ENCODE results near the gene ALDOC. TPM values are rescaled to one million over a fixed set of nuclear protein-coding genes. Genes with fewer than 3 reads are reported as not detected.

ALDOC gene
- polyA plus RNA-seq, 3 donors from 2014 or later, result 50.9 to 80.1 (median 53.2) TPM

DNA sequence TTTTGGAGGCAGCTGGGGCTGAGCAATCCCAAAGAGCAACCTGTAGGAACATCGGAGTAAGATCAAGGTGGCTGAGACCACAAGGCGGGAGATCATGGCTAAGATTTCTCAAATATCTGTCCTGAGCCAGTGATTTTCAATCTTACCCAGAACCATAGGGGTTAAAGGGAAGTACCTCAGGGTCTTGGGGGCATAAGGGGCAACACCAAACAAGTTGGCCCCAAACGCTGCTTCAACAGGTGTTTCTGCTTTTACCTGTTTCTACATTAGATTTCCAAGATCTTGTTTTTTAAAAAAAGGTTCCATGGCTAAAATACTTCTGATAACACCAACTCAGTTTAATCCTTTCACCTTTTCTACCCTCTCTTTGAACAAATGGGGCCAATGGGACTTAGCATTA lies 21.7 kb downstream of the ALDOC start:
- no peak for DNase-seq
- peaks cover 0 to 5% (median 0%) of the 10 kb centered on the region in 3 donors for H3K27me3 Mint-ChIP-seq (ENCODE audit: low read depth in 3 of 3)
- H3K4me3 Mint-ChIP-seq, result no peak overlapping the region
- H3K9me3 Mint-ChIP-seq, result no peaks in the 10 kb centered on the region
- no peak overlapping the region for H3K27ac Mint-ChIP-seq
- peaks cover 24 to 50% (median 35%) of the 10 kb centered on the region in 3 donors for H3K36me3 Mint-ChIP-seq
- H3K4me1 Mint-ChIP-seq, result peaks cover 29 to 31% of the 10 kb centered on the region in 2 donors

DNA sequence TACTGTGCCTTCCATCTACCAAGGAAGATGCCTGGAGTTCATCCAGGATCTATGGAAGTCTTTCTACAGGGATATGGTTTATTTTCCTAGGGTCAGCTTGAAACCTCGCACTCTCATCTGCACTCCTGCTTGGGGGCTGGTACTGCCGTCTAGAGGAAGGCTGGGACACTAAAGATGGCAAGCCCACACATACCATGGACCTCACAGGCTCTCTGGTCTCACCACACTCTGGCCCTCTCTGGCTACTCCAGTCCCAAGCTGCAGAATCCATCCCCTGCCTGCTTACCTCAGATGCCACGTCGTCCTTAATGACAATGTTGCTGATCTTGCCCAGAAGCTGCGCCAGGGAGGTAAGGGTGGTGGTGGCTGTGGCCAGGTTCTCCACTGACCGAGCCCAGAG lies 22.1 kb downstream of the ALDOC start:
- H3K4me3 Mint-ChIP-seq, result peak overlapping the region in 1 of 5 donors; percentile 51
- peaks cover 34 to 36% of the 10 kb centered on the region in 2 donors for H3K4me1 Mint-ChIP-seq
- no peak overlapping the region for H3K27ac Mint-ChIP-seq
- H3K27me3 Mint-ChIP-seq (ENCODE audit: low read depth in 3 of 3), result peaks cover 0 to 5% (median 0%) of the 10 kb centered on the region in 3 donors
- no peaks in the 10 kb centered on the region for H3K9me3 Mint-ChIP-seq
- no peak for DNase-seq
- H3K36me3 Mint-ChIP-seq, result peaks cover 24 to 45% (median 30%) of the 10 kb centered on the region in 3 donors

DNA sequence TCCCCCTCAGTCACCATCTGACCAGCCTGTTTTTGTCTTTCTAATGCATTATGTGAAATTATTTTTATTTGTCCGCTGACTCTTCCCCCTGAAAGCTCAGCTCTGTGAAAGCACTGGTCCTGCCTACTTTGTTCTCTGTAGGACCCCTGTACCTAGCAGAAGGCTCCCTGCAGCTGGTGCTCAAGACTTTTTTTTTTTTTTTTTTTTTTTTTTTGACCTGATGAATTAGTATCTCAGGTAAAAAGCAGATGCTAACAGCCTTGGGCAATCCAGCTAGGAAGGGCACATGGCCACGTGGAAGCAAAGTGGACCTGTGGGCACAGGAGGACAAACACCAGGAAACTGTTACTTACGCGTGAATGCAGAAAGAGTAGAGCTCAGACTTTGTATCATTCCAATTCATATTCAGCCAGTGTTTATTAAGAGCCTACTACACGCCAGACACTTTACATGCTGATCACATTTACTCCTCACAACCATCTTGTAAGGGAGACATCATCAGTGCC lies 23.6 kb downstream of the ALDOC start:
- Mint-ChIP-seq H3K36me3 (peaks cover 18 to 37% (median 24%) of the 10 kb centered on the region in 3 donors), H3K4me3 (peak overlapping the region; percentile 83 to 91 (median 90)), H3K27me3 (ENCODE audit: low read depth in 3 of 3) (peaks cover 0 to 3% (median 0%) of the 10 kb centered on the region in 3 donors), H3K4me1 (peaks cover 48 to 50% of the 10 kb centered on the region in 2 donors), H3K9me3 (no peaks in the 10 kb centered on the region), H3K27ac (peak overlapping the region; percentile 72 to 92 (median 80))
- DNase-seq, result no peak

DNA sequence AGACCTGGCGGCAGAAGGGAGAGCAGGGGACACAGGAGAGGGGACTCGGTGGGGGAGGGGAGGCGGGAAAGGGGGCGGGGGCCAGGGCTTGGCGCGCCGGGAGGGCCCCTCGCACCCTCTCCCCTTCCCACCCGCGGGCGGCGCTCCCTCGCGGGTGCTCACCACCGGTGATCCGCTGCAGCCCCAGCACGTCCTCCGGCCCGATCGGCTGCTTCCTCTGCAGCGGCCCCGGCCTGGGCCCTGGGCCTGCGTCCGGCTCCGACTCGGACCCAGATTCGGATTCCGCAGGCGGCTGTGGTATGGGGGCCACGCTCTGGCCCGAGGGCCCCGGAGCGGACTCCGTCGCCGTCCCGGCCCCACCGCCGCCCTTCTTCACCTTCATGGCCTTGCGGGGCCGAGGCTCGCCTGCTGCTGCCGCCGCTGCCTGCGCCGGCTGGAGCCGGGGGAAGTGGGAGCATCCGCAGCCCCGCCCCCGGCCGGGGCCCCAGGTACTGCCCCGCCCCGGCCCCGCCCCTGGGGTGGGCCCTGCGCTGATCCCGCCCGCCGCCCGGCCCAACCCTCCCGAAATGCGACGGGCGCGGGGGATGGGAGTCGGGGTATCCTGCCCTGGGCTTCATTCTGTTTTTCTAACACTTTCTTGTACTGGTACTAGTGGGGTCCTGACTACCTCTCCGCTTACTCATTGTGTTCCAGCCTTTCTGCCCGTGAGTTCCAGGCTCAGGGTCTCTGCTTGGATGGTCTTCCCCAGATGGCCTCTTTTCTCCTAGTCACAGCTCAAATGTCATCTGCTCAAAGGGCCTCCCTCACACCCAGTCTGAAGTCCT lies 24.3 kb downstream of the ALDOC start, which contains the start of gene UNC119:
Gene UNC119 (minus strand): TSS at position 449 of the 824 bp plus-strand sequence. CDS start 67 bp downstream, at position 382.
- peak; percentile 71 to 77 (median 77) for DNase-seq
- Mint-ChIP-seq H3K27ac (peak within 1 kb of the TSS; percentile 82 to 92 (median 88)), H3K9me3 (no peaks in the 10 kb centered on the region), H3K4me1 (peaks cover 55 to 57% of the 10 kb centered on the region in 2 donors), H3K27me3 (ENCODE audit: low read depth in 3 of 3) (peaks cover 0 to 3% (median 0%) of the 10 kb centered on the region in 3 donors), H3K4me3 (peak within 1 kb of the TSS; percentile 83 to 91 (median 90)), H3K36me3 (peaks cover 13 to 31% (median 20%) of the 10 kb centered on the region in 3 donors)

DNA sequence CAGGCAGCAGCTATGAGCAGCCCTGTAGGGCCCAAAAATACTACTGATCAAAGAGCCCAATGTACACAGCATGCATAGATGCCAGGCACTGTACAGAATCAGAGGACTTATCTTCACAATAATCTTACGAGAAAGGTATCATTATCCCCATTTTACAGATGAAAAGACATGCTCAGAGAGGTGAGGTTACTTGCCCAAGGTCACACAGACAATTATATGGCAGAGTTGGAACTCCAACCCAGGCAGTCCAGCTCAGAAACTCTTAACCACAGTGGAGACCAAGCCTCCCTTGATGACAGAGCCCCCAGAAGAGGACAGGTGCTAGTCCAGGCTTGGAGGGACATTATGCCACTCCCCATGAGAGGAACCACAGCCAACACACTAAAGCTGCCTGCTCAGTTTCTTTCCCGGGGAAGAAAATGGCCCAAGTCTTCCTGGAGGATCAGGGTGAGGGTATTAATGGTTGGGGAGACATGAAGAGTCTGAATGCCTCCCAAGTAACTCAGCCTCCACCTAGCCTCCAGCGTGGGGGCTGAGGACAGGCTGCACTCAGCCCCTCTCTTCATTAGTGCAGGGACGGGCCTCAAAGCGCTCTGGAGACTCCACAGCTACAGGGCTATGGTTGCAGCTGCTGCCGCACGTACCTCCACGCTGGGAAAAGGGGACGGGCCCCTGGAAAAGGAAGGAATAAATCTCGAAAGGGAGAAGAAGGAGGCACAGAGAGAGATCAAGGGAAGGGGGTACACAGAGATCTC lies 25.1 kb downstream of the ALDOC start:
- no peak for DNase-seq
- peaks cover 55 to 57% of the 10 kb centered on the region in 2 donors for H3K4me1 Mint-ChIP-seq

DNA sequence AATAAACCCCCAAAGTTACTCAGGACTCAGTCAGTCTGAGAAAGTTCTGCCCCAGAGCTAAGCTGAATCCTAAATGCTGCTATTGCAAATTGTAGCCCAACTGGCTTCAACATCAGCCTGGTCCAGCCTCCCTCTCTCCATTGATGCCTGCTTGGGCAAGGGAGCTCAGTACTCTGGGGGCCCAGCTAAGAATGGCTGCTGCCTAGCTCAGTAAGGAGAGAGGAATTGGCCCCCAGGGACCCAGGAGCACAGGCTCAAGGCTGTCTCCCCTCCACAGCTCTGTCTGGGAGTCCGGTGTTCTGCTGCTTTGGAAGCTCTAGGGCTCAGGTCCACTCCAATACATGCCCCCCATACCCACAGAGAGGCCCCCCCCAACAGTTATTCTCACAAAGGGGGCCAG lies 25.8 kb downstream of the ALDOC start:
- H3K9me3 Mint-ChIP-seq, result no peaks in the 10 kb centered on the region

More for the DNA sequence above, 25.1 kb downstream of the ALDOC start:
- Mint-ChIP-seq H3K9me3 (no peaks in the 10 kb centered on the region), H3K27ac (peak overlapping the region; percentile 74 to 89 (median 84)), H3K4me3 (peak overlapping the region; percentile 71 to 88 (median 85)), H3K27me3 (ENCODE audit: low read depth in 3 of 3) (peaks cover 0 to 3% (median 0%) of the 10 kb centered on the region in 3 donors), H3K36me3 (peaks cover 9 to 25% (median 15%) of the 10 kb centered on the region in 3 donors)

DNA sequence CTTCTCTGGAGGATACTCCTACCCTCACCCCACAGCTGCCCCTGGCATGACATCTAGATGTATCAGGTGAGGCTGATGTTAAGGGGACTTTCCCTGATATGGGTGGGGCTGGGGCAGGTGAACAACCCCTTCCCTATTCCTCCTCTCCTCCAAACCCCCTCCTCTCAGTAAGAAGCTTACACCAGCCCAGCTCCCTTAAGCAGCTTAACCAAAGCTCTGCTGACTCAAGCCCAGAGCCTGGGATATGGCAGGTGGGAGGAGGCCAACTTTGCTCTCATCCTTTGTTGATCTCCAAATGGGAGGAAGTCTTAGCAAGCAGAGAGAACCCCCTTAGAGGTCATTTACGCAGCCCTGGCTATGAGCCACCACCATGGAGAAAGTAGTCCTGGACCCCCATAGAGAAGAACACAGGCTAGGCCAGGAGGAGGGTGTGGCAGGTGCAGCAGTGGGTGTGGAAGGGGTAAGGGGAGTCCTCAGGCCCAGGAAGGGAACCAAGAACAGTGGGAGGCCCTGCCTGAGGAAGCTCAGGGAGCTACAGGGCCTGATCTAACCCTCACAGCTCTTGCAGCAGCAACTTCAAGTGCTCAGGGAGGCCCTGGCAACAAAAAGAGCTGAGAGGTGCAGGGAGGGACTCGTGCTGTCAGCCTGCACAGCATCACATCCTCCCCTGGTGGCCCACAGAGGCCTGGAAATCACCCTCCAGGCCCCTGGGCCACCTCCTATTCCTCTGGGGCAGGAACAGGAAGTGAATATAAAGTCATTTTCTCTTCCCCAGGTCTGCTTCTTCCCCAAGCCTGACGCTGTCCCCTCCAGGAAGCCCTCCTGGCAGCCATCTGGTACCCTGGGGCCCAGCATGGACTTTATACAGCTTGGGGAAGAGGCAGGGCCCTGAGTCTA lies 27.2 kb downstream of the ALDOC start:
- peak overlapping the region; percentile 78 to 89 (median 84) for H3K27ac Mint-ChIP-seq
- H3K27me3 Mint-ChIP-seq (ENCODE audit: low read depth in 3 of 3), result peaks cover 0 to 3% (median 0%) of the 10 kb centered on the region in 3 donors
- H3K4me1 Mint-ChIP-seq, result peaks cover 55 to 57% of the 10 kb centered on the region in 2 donors
- peaks cover 8 to 13% (median 12%) of the 10 kb centered on the region in 3 donors for H3K36me3 Mint-ChIP-seq
- no peaks in the 10 kb centered on the region for H3K9me3 Mint-ChIP-seq
- H3K4me3 Mint-ChIP-seq, result peak overlapping the region in 4 of 5 donors; percentile 18 to 49 (median 30)
- peak; percentile 28 to 43 (median 34) for DNase-seq

More for the DNA sequence above, 25.8 kb downstream of the ALDOC start:
- H3K4me3 Mint-ChIP-seq, result peak overlapping the region in 4 of 5 donors; percentile 71 to 86 (median 84)
- H3K36me3 Mint-ChIP-seq, result peaks cover 8 to 18% (median 9%) of the 10 kb centered on the region in 3 donors
- peaks cover 0 to 3% (median 0%) of the 10 kb centered on the region in 3 donors for H3K27me3 Mint-ChIP-seq (ENCODE audit: low read depth in 3 of 3)
- DNase-seq, result no peak
- peak overlapping the region; percentile 74 to 89 (median 82) for H3K27ac Mint-ChIP-seq
- H3K4me1 Mint-ChIP-seq, result peaks cover 55 to 57% of the 10 kb centered on the region in 2 donors

DNA sequence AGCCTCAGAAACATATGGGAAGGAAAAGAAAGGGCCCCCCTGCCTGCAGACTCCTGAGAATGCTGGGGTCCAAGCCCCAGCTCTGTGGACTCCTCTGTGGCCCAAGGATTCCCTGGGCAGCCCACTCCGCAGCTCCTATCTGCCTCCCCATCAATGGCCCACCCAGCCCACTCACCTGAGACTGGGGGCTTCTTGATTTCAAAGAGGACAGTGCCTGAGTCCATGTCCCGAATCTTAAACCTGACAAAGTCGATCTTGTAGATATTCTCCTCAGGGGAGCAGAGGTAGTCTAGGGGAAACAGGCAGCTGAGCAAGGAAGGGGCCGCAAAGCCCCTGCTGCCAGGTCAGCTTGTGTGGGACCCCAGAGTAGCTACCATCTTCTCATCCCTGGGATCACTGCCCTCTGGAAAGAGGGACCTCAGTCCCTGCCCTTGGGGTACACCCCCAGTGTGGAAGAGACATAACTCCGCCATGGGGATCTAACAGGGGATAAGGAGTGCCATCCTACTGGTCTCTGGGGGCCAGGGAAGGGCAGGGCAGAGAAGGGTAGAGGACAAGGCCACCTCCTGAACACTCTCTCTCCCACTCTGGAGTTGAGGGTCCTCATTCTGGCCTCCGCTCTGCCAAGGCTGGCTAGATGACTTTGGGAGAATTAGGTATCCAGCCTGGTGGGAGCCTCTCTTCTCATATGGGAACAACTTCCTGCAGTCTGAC lies 28.1 kb downstream of the ALDOC start:
- Mint-ChIP-seq H3K27ac (peak overlapping the region; percentile 77 to 93 (median 84)), H3K4me1 (peaks cover 53 to 57% of the 10 kb centered on the region in 2 donors), H3K27me3 (ENCODE audit: low read depth in 3 of 3) (peaks cover 0 to 3% (median 0%) of the 10 kb centered on the region in 3 donors), H3K36me3 (peaks cover 2 to 6% (median 3%) of the 10 kb centered on the region in 3 donors), H3K4me3 (peak overlapping the region in 4 of 5 donors; percentile 46 to 81 (median 74)), H3K9me3 (no peaks in the 10 kb centered on the region)
- no peak for DNase-seq

DNA sequence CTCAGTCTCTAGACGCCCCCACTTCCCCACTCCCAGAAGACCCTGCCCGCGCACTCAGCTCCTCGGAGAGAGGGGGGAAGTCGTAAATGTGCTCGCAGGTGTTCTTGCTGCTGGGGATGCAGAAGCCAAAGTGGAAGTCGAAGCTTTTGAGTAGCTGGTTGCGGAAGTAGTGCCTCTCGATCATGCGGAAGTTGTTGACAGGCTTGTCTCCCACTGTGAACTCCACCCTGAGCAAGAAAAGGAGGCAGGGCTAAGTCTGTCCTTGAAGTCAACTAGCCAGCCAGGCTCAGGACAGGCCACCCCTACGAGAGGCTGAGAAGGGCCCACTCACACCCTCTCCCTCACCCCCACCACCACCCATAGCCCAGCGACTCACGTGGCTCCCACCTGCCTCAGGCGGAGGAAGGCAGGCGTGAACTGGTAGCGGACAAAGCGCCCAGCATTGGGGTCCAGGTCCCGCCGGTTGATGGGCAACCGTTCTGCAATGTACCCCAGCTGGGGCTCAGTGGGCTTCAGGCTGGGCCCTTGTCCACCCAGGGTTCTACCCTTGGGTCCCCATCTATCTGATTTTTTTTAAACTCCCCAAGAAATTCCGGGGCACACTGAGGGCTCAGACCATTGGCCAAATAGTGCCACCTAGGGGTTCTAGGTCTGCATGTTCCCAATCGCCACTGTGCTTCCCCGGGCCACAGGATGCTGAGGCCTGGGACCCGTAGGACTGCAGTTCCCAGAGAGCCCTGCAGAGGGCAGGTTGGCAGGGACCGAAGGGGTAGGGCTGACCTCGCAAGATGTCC lies 28.9 kb downstream of the ALDOC start:
- H3K9me3 Mint-ChIP-seq, result no peaks in the 10 kb centered on the region
- peak overlapping the region; percentile 67 to 81 (median 74) for H3K4me3 Mint-ChIP-seq
- H3K36me3 Mint-ChIP-seq, result peaks cover 0 to 4% (median 0%) of the 10 kb centered on the region in 3 donors
- peaks cover 0 to 2% (median 0%) of the 10 kb centered on the region in 3 donors for H3K27me3 Mint-ChIP-seq (ENCODE audit: low read depth in 3 of 3)
- peak overlapping the region; percentile 70 to 93 (median 85) for H3K27ac Mint-ChIP-seq
- H3K4me1 Mint-ChIP-seq, result peaks cover 48 to 49% of the 10 kb centered on the region in 2 donors
- peak; percentile 56 to 59 (median 58) for DNase-seq

DNA sequence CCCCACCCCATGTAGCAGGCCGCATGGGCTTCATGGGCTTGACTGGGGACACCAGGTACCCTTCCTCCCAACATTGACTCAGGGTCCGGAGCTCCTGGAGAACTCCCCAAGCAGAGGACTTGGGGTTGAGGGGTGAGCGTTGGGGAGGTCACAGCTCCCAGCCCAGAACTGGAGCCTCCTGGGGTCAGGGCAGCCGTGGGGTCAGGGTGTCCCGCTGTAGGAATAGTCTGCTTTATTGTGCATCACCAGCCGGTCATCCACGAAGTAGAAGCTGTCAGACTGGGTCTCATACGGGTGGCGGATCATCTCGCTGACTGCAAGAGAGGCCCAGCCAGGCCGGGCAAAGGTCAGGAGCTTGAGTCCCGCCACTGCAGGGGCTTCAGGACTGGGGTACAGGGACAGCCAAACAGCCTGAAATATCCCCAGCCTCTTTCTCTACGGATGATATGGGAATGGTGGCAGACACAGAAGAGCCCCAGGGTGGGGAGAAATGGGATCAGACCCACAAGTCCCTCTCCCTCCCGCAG lies 29.5 kb downstream of the ALDOC start:
- Mint-ChIP-seq H3K27me3 (ENCODE audit: low read depth in 3 of 3) (no peaks in the 10 kb centered on the region), H3K27ac (peak overlapping the region in 5 of 6 donors; percentile 55 to 93 (median 89)), H3K36me3 (peaks cover 0 to 4% (median 0%) of the 10 kb centered on the region in 3 donors), H3K4me1 (peaks cover 45 to 46% of the 10 kb centered on the region in 2 donors), H3K4me3 (peak overlapping the region; percentile 67 to 81 (median 74)), H3K9me3 (no peaks in the 10 kb centered on the region)
- no peak for DNase-seq

DNA sequence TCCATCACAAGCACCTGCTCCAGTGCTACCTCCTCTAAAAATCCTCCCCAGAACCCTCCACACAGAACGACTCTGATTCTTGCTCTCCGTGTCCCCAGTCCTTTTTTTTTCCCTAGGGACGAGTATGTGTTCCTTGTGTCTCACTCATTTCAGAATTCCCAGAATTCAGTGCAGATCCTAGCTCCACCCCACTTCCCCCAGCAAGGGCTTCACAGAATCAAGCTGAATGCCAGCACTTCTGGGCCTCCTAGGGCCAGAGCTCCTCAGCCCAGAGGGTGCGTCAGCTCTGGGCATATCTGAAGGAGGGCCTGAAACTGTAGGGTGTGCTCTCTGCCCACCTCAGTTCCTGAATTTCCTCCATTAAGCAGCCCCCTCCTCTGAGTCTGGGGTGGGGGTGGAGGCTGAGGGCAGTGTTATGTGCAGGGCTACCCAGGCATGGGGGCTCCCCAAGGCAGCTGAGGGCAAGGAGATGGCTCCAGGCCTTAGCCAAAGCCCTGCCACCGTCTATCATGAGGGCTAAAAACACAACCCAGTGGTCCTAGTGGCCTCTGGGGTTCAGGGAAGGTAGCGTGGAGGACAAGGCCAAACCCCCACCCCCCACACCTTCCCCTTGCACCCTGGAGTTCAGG lies 30.8 kb downstream of the ALDOC start:
- Mint-ChIP-seq H3K27ac (peak overlapping the region in 4 of 6 donors; percentile 4 to 63 (median 51)), H3K4me1 (peaks cover 34 to 35% of the 10 kb centered on the region in 2 donors)

More for the DNA sequence above, 30.8 kb downstream of the ALDOC start:
- Mint-ChIP-seq H3K36me3 (peaks cover 0 to 4% (median 0%) of the 10 kb centered on the region in 3 donors), H3K4me3 (peak overlapping the region in 1 of 5 donors; percentile 2), H3K9me3 (no peaks in the 10 kb centered on the region), H3K27me3 (ENCODE audit: low read depth in 3 of 3) (no peaks in the 10 kb centered on the region)
- DNase-seq, result no peak
